Measurements from ENCODE around the gene OR2V2.
A peak's percentile ranks its signal among the peaks of the same experiment; 100 is the strongest.

OR2V2 gene

DNA sequence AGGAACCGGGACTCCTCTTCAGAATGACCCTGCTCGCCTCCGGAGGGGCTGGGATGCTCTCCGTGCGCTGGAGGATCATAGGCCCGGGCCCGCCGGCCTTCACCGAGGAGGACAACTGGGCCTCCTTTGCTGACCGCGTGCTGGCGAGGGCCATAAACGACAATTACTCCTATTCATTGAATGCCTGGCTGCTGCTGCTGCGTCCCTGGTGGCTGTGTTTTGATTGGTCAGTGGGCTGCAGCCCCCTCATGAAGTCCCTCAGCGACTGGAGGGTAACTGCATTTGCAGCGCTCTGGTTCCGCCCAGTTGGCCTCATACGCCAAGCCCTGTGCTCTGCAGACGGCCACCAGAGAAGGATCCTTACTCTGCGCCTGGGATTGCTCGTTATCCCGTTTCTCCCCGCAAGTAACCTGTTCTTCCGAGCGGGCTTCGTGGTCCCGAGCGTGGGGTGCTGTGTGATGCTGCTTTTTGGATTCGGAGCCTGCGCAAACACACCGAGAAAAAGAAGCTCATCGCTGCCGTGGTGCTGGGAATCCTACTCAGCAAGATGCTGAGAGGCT is 33.0 kb upstream of the OR2V2 start:
- TF ChIP-seq CTCF (IDR thresholded peaks at IDR 0.05; ENCODE audit: unreplicated experiment in 3 of 3): no peak
- H3K36me3 Mint-ChIP-seq (ENCODE audit: low read depth): no peaks in the 10 kb centered on the region
- peaks cover 96% of the 10 kb centered on the region for H3K27me3 Mint-ChIP-seq (ENCODE audit: low read depth)
- peak overlapping the region in 1 of 3 experiments; percentile 26 for H3K4me3 Mint-ChIP-seq
- H3K4me1 Mint-ChIP-seq: peaks cover 8% of the 10 kb centered on the region
- H3K27ac Mint-ChIP-seq: no peak overlapping the region
- H3K9me3 Mint-ChIP-seq: peaks cover 17% of the 10 kb centered on the region

DNA sequence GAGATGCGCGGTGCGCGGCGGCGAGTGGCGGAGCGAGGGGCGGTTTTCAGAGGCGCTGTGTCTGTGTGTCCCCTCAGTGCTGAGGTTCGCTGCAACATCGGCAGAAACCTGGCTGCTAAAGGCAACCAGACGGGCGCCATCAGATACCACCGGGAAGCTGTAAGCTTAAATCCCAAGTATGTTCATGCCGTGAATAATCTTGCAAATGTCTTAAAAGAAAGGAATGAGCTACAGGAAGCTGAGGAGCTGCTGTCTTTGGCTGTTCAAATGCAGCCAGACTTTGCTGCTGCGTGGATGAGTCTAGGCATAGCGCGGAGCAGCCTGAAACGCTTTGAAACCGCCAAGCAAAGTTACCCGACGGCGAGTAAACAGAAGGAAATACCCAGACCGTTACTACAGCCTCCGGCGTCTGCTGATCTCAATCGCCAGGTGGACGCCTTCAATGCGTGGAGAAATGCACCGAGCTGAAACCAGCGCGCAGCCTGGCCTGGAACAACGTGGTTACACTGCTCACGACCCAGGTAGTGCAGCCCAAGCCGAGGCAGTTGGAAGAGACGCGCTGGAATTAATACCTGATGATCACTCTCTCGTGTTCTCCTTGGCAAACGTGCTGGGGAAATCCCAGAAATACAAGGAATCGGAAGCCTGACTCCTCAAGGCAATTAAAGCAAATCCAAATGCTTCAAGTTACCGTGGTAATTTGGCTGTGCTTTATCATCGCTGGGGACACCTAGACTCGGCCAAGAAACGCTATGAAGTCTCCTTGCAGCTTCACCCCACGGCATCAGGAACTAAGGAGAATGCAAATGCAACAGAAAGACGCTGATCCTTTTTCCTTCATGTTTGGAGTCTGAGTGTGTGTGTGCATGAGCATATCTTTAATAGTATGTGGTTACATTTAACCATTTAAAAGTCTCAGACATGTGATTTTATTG is 32.3 kb upstream of the OR2V2 start:
- no peaks in the 10 kb centered on the region for H3K36me3 Mint-ChIP-seq (ENCODE audit: low read depth)
- H3K27me3 Mint-ChIP-seq (ENCODE audit: low read depth): peaks cover 96% of the 10 kb centered on the region
- no peak overlapping the region for H3K27ac Mint-ChIP-seq
- H3K9me3 Mint-ChIP-seq: peaks cover 17% of the 10 kb centered on the region
- peak overlapping the region; percentile 26 to 41 (median 33) for H3K4me3 Mint-ChIP-seq
- H3K4me1 Mint-ChIP-seq: peaks cover 8% of the 10 kb centered on the region
- no peak for TF ChIP-seq CTCF (IDR thresholded peaks at IDR 0.05; ENCODE audit: unreplicated experiment in 3 of 3)

DNA sequence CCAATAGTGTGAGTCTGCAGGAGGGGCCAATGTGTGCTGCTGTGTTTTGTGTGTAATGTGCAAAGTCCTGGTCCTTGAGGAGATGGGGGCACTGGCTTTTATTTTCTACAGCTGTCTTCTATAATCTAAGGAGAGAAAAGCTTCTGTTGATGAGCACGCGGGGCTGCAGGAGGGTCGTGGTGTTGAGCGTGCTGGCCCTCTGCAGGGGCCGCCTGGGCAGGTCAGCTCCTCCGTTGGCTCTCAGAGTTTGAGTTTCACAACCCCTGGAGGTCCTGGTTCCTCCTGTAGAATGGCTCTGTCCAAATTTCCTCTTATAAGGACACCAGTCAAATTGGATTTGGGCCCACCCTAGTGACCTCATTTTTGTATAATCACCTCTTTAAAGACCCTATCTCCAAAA is 29.0 kb upstream of the OR2V2 start:
- H3K36me3 Mint-ChIP-seq (ENCODE audit: low read depth): no peaks in the 10 kb centered on the region

DNA sequence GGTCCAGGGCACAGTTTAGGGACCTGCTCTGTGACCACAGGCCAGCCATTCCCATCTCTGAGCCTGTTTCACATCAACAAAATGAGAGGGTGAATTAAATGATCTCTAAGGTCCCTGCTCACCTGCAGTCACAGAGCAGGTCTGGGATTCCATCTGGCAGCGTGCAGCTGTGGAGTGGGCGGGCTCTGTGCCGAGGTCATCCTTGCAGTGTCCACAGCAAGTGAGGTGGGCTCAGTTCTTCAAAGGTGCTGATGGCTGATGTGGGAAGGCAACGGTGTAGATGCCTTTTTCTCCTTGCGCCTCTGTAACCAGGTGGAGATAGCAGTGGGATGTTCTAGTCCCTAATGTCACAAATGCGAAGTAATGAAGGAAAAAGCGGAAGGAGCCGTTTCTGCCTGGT is 28.3 kb upstream of the OR2V2 start:
- no peak for TF ChIP-seq CTCF (IDR thresholded peaks at IDR 0.05; ENCODE audit: unreplicated experiment in 3 of 3)
- no peak overlapping the region for H3K27ac Mint-ChIP-seq
- peaks cover 87% of the 10 kb centered on the region for H3K27me3 Mint-ChIP-seq (ENCODE audit: low read depth)
- H3K4me3 Mint-ChIP-seq: no peak overlapping the region
- H3K4me1 Mint-ChIP-seq: peaks cover 8% of the 10 kb centered on the region
- no peaks in the 10 kb centered on the region for H3K36me3 Mint-ChIP-seq (ENCODE audit: low read depth)
- H3K9me3 Mint-ChIP-seq: peaks cover 14% of the 10 kb centered on the region

More for the DNA sequence above, 29.0 kb upstream of the OR2V2 start:
- H3K9me3 Mint-ChIP-seq: peaks cover 17% of the 10 kb centered on the region
- no peak overlapping the region for H3K27ac Mint-ChIP-seq
- H3K4me3 Mint-ChIP-seq: no peak overlapping the region
- TF ChIP-seq CTCF (IDR thresholded peaks at IDR 0.05; ENCODE audit: unreplicated experiment in 3 of 3): no peak
- H3K4me1 Mint-ChIP-seq: peaks cover 8% of the 10 kb centered on the region
- peaks cover 89% of the 10 kb centered on the region for H3K27me3 Mint-ChIP-seq (ENCODE audit: low read depth)

DNA sequence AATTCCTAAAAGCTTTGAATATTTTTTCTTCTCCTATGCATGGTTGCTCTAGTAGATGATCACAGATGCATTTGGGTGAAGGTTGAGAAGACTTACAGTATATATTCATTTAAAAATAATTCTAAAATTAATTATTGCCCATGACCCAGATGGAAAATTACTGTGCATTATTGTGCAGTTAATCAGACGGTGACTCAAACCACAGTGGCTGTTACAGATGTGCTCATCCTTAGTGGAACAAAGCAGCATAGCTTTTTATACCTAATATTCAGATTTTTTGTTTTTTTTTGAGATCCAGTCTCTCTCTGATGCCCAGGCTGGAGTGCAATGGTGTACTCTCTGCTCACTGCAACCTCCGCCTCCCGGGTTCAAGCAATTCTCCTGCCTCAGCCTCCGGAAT is 27.1 kb upstream of the OR2V2 start:
- peaks cover 9% of the 10 kb centered on the region for H3K9me3 Mint-ChIP-seq
- H3K4me3 Mint-ChIP-seq: no peak overlapping the region
- H3K4me1 Mint-ChIP-seq: peaks cover under 1% of the 10 kb centered on the region
- no peak overlapping the region for H3K27ac Mint-ChIP-seq
- TF ChIP-seq CTCF (IDR thresholded peaks at IDR 0.05; ENCODE audit: unreplicated experiment in 3 of 3): no peak
- H3K27me3 Mint-ChIP-seq (ENCODE audit: low read depth): peaks cover 85% of the 10 kb centered on the region
- H3K36me3 Mint-ChIP-seq (ENCODE audit: low read depth): no peaks in the 10 kb centered on the region

Data from nephron (organoid).